Heart left ventricle (tissue), 16 donors: ENCODE results near the gene AKAP13. TPM values are rescaled to one million over a fixed set of nuclear protein-coding genes. Genes with fewer than 3 reads are reported as not detected.
"Not testable (repeated sequence)": the region's sequence is repeated elsewhere in the genome, so short reads cannot be mapped to it uniquely, and the experiment has no call there.

Experiments
- ATAC-seq, 4 donors: fragments of 200-7000 bp; cut with Tn5 transposase; one replicate each; pipeline ENCODE4 v1.9.1; 2020 to 2022; ENCODE audit warnings: moderate library complexity in 4 of 4, mild to moderate bottlenecking in 3 of 4, moderate number of reproducible peaks in 1 of 4
- DNase-seq, 5 donors: peaks; one replicate each; pipeline ENCODE4 v3.0.0-alpha.2; 2020
- H3K27ac ChIP-seq, 12 donors: fragments of 200-600 bp; sonication (generic) in 4 of 12; one replicate each; pipeline versions ENCODE4 v1.5.0 to v1.8.0; 2016 to 2022; ENCODE audit warnings: mild to moderate bottlenecking in 2 of 12
- H3K27me3 ChIP-seq, 9 donors: fragments of 200-600 bp; sonication (generic) in 2 of 9; one replicate each; pipeline versions ENCODE4 v1.5.1 to v1.8.0; 2016 to 2022; ENCODE audit warnings: mild to moderate bottlenecking in 3 of 9
- H3K36me3 ChIP-seq, 9 donors: fragments of 200-600 bp; sonication (generic) in 2 of 9; one replicate each; pipeline versions ENCODE4 v1.5.0 to v1.8.0; 2018 to 2022; ENCODE audit warnings: mild to moderate bottlenecking in 2 of 9
- H3K4me1 ChIP-seq, 12 donors: fragments of 200-600 bp; sonication (generic) in 4 of 12; one replicate each; pipeline versions ENCODE4 v1.5.0 to v1.8.0; 2016 to 2022; ENCODE audit warnings: mild to moderate bottlenecking in 3 of 12
- H3K4me3 ChIP-seq, 12 donors: fragments of 200-600 bp; sonication (generic) in 4 of 12; one replicate each; pipeline versions ENCODE4 v1.5.0 to v1.8.0; 2017 to 2022; ENCODE audit warnings: mild to moderate bottlenecking in 9 of 12, moderate library complexity in 4 of 12
- H3K9me3 ChIP-seq, 12 donors: fragments of 200-600 bp; sonication (generic) in 4 of 12; one replicate each; pipeline versions ENCODE4 v1.5.0 to v1.8.0; 2016 to 2022; ENCODE audit warnings: mild to moderate bottlenecking in 1 of 12
- CTCF ChIP-seq, 12 donors: fragments of 200-600 bp; sonication (generic) in 4 of 12; IDR thresholded peaks; one replicate each; pipeline versions ENCODE4 v1.5.0 to v1.8.0; 2018 to 2022; ENCODE audit warnings: antibody characterized with exemption in 12 of 12, mild to moderate bottlenecking in 5 of 12
- POLR2A ChIP-seq, 2 donors: fragments of 450-650 bp; IDR thresholded peaks; one replicate each; pipeline ENCODE4 v1.6.1; 2017; ENCODE audit warnings: antibody characterized with exemption in 2 of 2, mild to moderate bottlenecking in 2 of 2, moderate library complexity in 2 of 2
- WGBS, 4 donors: extraction: QIAGEN DNeasy Blood & Tissue Kit in 2 of 4; methylation state at CpG; one replicate each; pipeline versions ENCODE4 v1.1.5 to v1.1.7; 2013 to 2018; 5-methylcytosine and 5-hydroxymethylcytosine counted together
- intact Hi-C, 10 donors: fragments of 100-400 bp; cut with DNase I; formaldehyde crosslinking; loops; one replicate each; pipeline versions ENCODE4 v1.11.1 to v1.14.2; 2022
- polyA plus RNA-seq, 2 donors: library from polyadenylated mRNA; stranded (reverse); fragments of 200-250 nt; gene quantifications; one replicate each; pipeline ENCODE4 v1.2.3, GENCODE V29; 2013
- total RNA-seq, 9 donors: library from RNA; depleted of rRNA in 2 of 9; stranded (reverse); fragments of >200 nt in 2 of 9; fragmentation: NEBNext Ultra II Directional in 3 of 9; extraction: Animal tissue kit (Norgen Biotek cat#: 25700) in 3 of 9; gene quantifications; one replicate each; pipeline versions ENCODE4 v1.1.0 to v1.2.4, GENCODE V29; 2016 to 2023
- donor health status: ischemic (EF 13 %, LVEDD 7.1; RV severe dilation, severe dysfunction).
- donor health status: healthy with polysubstance abuse.
- donor health status: DM: no; HTN: yes; CAD: no.
- donor health status: DM: no; HTN: no; CAD: no.
- donor health status: ischemic (EF 25% LVEDD 6.9; RV normal size, moderate dysfunction).
- donor health status: ischemic (EF 25% LVEDD 5.7; RV mildly dilated, moderate dysfunction).
- donor health status: healthy.
- donor health status: DM: yes; HTN: yes; CAD: no.
- donor health status: ischemic (EF 35%, LVEDD 5.7; RV mildly dilated, moderate dysfunction).
- donor health status: nonischemic (EF 11% LVEDD 7.7; RV severe dilation, severe dysfunction).
- donor health status: DM: yes; HTN: yes; CAD: no.
- donor health status: PGD.
- donor health status: ischemic (EF 29% LVEDD 5.4; RV normal size, mild dysfunction).
- donor health status: nonischemic (EF 23%, LVEDD 6.1; RV moderate dilation, normal function).

The AKAP13 gene
- total and polyA plus RNA-seq, 11 donors: 124 to 598 (median 340) TPM

- DNase-seq: peak in 4 of 5 donors; percentile 53 to 62 (median 59)
- Histone ChIP-seq H3K27me3 (no peaks in the 10 kb centered on the region), H3K4me1 (peaks cover 7 to 92% (median 57%) of the 10 kb centered on the region in 12 donors), H3K9me3 (no peaks in the 10 kb centered on the region), H3K4me3 (no peak overlapping the region), H3K36me3 (peaks cover 0 to 60% (median 20%) of the 10 kb centered on the region in 9 donors), H3K27ac (peak overlapping the region in 6 of 12 donors; percentile 17 to 80 (median 29))
- TF ChIP-seq POLR2A (IDR thresholded peaks at IDR 0.05) (no peak), CTCF (IDR thresholded peaks at IDR 0.05) (no peak)
- intact Hi-C loops: no loop called here
- ATAC-seq: peak; percentile 59 to 76 (median 62)
- 44 to 65% (median 52%) methylated on average over 3 of the region's 3 CpGs for WGBS, 4 donors
Measured at GRCh38 chr15:85532689-85533088, 152.3 kb downstream of the AKAP13 start.

- Histone ChIP-seq H3K27me3 (no peaks in the 10 kb centered on the region), H3K27ac (peak overlapping the region in 5 of 12 donors; percentile 6 to 80 (median 21)), H3K4me3 (no peak overlapping the region), H3K9me3 (no peaks in the 10 kb centered on the region), H3K36me3 (peaks cover 0 to 60% (median 20%) of the 10 kb centered on the region in 9 donors), H3K4me1 (peaks cover 3 to 84% (median 43%) of the 10 kb centered on the region in 12 donors)
- intact Hi-C loops: no loop called here
- ATAC-seq (peak in 3 of 4 donors; percentile 33 to 72 (median 38)), DNase-seq (no peak)
- 67 to 83% (median 76%) methylated on average over 2 of the region's 2 CpGs for WGBS, 4 donors
- TF ChIP-seq POLR2A (IDR thresholded peaks at IDR 0.05): no peak
- TF ChIP-seq CTCF (IDR thresholded peaks at IDR 0.05): no peak
Measured at GRCh38 chr15:85534031-85534430, 153.6 kb downstream of the AKAP13 start.

- H3K9me3 ChIP-seq, intact Hi-C loops, H3K27me3 ChIP-seq, H3K4me3 ChIP-seq: not testable (repeated sequence)
- peak in 3 of 5 donors; percentile 47 to 61 (median 51) for DNase-seq
- peak in 3 of 4 donors; percentile 9 to 50 (median 17) for ATAC-seq
- WGBS, 4 donors: 83 to 89% (median 86%) methylated on average over 7 of the region's 7 CpGs
- peaks cover 3 to 86% (median 34%) of the 10 kb centered on the region in 12 donors for H3K4me1 ChIP-seq
- H3K27ac ChIP-seq: peak overlapping the region in 2 of 12 donors; percentile 20 to 80
- peaks cover 0 to 50% (median 20%) of the 10 kb centered on the region in 9 donors for H3K36me3 ChIP-seq
Measured at GRCh38 chr15:85535533-85536330, 155.3 kb downstream of the AKAP13 start.

GRCh38 chr15:85536341-85536740, 155.9 kb downstream of the AKAP13 start:
- H3K27ac ChIP-seq: peak overlapping the region in 1 of 12 donors; percentile 80
- DNase-seq: no peak
- peaks cover 3 to 90% (median 34%) of the 10 kb centered on the region in 12 donors for H3K4me1 ChIP-seq
- ATAC-seq: no peak
- TF ChIP-seq POLR2A (IDR thresholded peaks at IDR 0.05): no peak
- no peak for TF ChIP-seq CTCF (IDR thresholded peaks at IDR 0.05)
- H3K36me3 ChIP-seq: peaks cover 0 to 44% (median 19%) of the 10 kb centered on the region in 9 donors
- intact Hi-C loops: no loop called here
- H3K9me3 ChIP-seq: no peaks in the 10 kb centered on the region
- 71 to 90% (median 79%) methylated on average over 4 of the region's 4 CpGs for WGBS, 4 donors
- H3K27me3 ChIP-seq: no peaks in the 10 kb centered on the region
- no peak overlapping the region for H3K4me3 ChIP-seq
